NCI-H2107 treated with DMSO at 0.1 percent for 48 hours (cell line): ENCODE measurements around the gene GTPBP3.
"Not testable (repeated sequence)": the region's sequence is repeated elsewhere in the genome, so short reads cannot be mapped to it uniquely, and the experiment has no call there.

Experiments used
- DNase-seq: peaks from one replicate; lab custom pipeline; 2025; ENCODE audit not compliant: unreplicated experiment; lab: John Stamatoyannopoulos, UW

The GTPBP3 gene, protein sequence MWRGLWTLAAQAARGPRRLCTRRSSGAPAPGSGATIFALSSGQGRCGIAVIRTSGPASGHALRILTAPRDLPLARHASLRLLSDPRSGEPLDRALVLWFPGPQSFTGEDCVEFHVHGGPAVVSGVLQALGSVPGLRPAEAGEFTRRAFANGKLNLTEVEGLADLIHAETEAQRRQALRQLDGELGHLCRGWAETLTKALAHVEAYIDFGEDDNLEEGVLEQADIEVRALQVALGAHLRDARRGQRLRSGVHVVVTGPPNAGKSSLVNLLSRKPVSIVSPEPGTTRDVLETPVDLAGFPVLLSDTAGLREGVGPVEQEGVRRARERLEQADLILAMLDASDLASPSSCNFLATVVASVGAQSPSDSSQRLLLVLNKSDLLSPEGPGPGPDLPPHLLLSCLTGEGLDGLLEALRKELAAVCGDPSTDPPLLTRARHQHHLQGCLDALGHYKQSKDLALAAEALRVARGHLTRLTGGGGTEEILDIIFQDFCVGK

DNA sequence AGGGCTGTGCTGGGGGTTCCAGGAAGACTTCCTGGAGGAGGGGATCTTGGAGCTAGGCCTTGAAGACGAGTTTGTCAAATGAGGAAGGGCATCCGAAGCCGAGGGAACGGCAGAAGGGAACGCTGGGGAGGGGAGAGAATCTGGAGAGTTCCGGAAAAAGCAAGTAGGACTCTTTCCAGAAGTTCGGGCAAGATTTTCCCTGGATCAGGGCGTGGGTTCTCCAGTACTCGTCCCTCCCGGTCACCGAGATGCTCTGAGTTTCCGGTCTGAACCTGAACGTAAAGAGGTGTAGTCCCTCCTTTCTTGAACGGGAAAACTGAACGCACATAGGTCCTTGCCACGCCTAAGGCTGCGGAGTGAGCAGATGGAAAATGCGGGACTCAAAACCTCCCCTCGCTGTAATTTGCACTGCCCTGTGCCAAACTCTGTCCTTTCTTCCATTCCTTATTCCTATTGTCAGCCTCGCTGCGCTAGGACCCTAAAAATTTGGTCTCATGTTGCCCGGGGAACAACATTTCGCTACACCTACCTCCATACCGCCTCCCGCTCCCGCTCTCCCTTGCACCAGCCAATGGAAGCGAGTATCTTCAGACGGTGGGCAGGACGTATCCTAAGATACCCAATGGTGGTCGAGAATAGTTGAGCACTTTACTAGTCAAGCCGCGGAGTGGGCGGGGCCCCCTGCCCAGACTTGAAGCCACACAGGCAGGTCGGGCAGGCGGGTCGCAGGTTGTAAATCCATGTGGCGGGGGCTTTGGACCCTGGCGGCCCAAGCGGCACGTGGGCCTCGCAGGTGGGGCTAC, at the start of gene GTPBP3:
TSS of gene GTPBP3 (plus strand) at position 682 of the 803 bp plus-strand sequence. CDS start at position 741, 59 bp downstream.
- DNase-seq, result peak; percentile 97

DNA sequence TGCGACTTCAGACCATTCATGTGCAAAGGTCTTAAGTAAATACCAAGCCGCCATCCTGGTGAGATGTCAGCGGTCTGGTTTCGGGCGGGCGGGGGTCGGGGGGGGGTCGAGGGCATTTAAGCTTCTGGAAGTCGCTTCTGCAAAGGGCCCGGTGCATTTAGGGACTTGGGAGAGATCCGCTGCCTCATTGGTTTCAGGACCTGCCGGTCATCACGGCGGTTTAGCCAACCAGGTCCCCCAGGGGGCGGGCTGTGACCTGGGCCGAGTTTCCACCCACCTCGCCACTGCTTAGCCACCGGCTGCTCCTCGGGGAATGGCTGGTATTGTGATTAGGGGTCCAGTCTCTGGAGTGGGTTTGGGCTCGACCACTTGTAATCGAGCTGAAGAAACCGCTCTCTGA, 47.9 kb upstream of the GTPBP3 start:
- no peak for DNase-seq

DNA sequence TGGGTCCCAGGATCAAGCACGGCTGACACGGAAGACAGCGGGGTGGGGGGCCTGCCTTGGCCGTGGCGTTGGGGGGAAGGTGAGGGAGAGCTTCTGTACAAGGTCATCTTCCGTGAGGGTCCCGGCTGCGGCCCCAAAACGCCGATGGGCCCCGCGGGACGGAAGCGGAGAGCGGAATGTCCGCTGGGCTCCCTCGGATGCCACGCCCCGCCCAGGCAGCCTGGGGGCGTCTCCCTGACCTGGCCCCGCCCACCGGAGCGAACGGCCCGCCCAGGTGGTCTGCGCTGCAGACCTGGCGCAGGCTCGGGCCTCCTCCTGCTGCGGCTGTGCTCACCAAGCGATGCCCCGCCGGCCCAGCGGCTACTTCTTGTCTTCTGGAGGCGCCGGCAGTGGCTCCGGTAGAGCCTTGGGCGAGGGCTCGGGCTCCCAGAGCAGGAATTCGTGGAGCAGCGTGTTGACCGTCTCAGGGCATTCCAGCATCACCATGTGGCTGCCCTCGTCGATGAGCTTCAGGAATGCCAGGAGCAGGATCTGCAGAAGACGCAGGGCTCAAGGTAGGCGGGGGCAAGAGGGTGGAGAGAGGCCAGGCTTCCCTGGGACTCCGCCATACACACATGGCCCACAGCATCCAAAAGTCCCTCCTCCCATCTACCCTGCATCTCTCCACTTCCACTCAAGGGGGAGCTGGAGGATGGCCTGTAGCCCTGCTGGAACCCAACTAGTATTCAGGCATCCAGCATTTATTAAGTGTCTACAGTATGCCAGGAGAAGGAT, 44.9 kb upstream of the GTPBP3 start:
- DNase-seq, result peak; percentile 15

DNA sequence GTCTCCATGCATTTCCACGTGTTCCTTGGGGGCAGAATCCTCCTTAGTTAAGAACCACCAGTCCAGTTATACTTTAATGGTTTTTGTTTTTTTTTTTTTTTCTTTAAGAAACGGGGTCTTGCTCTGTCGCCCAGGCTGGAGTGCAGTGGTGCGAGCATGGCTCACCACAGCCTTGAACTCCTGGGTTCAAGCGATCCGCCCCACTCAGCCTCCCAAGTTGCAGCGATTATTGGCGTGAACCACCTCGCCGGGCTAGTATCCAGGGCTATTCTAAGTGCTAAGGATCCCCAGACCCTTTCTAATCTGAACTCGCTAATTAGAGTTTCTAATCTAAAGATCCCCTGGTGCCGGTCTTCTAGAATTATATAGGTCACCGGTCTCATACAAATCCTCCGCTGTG, 43.7 kb upstream of the GTPBP3 start:
- no peak for DNase-seq

DNA sequence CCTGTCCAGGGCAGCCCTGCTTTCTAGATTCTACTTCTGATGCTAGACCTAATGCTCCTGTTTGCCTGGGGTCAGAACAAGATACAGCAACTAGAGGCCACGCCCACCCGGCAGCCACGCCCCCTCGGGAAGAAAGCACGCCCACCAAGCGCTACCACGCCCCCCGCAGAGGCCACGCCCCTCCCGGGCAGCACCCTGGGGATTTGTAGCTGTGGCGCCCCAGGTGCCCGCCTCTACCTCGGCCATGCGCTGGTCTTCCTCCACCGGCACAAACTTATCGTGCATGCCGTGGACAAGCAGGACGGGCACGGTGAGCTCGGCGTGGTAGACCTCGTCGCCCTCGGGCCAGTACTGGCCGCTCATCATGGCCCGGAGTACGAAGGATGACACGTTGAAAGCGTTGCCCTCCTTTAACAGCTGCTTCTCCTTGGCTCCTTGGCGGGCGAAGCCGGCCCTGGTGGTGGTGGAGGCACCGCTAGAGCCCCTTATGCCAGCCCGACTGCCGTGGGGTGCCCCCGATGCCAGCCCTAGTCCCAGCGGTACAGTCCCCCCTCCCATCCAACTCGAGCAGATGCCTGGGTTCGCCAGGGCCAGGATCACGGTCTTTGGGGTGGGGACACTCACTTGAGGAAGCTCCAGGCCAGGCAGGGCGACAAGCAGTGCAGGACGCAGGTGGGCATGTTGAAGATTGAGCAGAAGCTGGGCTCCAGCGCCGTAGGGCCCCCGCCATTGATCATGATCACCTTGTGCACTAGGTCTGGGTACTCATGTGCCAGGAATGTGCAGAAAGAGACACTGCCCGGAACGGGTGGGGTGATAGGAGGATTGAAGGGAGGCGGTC, 43.1 kb upstream of the GTPBP3 start:
- no peak for DNase-seq

DNA sequence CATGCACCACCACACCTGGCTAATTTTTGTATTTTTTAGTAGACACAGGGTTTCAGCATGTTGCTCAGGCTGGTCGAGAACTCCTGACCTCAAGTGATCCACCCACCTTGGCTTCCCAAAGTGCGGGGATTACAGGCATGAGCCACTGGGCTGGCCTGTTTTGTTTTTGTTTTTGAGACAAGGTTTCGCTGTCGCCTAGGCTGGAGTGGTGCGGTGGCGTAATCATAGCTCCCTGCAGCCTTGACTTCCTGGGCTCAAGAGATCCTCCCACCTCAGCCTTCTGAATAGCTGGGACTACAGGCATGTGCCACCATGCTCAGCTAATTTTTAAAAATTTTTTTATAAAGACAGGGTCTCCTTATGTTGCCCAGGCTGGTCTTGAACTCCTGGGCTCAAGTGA, 41.8 kb upstream of the GTPBP3 start:
- DNase-seq, result not testable (repeated sequence)

DNA sequence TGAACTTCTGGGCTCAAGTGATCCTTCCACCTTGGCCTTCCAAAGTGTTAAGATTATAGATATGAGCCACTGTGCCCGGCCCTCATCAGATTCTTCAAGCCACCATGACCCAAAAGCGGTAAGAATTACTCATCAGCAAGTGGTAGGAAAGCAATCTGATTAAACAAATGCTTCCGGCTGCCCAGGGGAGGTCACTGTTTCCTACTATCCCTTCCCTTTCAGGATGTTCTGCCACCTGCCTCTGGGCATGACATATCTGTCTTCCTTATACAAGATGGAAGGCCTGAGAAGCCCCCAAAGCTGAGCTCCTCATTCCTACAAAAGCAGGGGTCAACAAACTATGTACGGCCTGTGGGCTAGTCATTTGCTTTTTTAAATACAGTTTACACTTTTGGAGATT, 41.1 kb upstream of the GTPBP3 start:
- DNase-seq, result no peak

DNA sequence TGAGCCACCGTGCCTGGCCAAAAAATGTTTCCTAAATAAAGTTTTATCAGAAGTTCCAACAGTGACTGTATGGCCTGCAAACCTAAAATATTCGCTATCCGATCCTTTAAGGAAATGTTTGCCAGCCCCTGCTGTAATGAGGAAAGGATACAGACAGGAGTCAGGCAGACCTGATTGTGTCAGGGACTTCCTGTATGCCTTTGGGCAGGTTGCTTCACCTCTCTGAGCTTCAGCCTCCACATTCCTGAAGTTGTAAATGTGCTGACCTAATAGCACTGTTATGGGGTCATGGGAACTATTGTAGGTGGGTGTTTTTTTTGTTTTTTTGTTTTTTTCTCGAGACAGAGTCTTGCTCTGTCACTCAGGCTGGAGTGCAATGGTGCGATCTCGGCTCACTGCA, 40.4 kb upstream of the GTPBP3 start:
- no peak for DNase-seq

DNA sequence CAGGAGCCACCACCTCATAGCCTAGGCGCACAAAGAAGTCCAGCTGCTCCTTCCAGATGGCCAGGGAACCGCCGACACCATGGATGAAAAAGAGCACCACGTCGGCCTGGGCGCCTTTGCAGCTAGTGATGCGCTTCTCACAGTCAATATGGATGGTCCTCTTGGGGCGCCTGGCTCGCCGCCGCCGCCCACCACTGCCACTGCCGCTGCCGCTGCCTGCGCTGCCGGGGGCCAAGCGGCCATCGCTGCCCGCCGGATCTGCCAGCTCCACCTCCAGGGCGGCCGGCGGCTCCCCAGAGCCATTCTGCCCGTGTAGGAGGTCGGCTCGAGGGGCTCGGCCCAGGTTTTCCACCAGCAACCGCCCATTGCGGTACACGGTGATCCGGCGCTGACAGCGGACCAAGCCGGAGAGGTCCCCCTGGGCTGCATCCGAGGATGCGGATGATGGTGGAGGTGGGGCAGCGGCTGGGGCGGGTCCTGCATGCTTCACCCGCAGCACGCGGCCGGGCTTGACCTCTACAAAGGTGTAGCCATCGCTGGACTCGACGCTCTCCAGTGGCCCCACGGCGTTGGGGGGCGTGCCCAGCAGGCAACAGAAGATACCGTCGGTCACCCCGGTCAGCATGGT, 36.2 kb upstream of the GTPBP3 start:
- no peak for DNase-seq

DNA sequence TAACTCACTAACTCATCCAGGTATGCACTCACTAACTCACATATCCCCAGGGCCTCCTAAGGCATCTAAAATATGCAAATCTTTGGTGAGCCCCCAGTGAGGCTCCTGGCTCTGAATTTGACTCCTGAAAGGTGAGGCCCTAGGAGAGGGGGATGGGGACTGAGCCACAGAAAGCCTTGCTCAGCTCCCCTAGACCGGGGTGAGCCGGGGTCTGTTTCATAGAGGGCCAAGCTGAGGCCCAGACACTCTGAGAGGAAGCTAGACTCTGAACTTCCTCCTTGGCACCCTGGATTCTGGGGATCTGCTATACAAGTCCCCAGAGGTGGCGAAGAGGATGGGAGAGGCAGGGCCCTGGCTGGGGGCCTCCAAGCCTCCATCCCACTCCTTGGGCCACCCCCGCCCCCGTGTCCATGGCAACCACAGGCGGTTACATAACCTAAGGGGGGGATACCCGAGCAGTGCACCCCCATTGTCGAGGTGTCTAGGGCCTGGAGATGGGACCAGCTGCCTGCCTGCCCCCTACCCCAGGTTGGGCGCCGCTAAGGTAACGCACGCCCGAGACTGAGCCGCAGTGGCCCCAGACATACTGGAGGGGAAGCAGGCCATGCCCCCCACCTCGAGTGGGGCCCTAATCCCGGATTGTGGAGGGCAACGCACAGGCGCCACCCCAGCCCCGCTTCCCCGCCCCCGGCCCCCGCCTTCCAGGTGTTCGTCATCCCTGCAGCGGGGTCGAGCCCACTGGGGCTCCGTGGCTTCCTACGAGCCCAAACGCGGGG, 34.8 kb upstream of the GTPBP3 start:
- no peak for DNase-seq

DNA sequence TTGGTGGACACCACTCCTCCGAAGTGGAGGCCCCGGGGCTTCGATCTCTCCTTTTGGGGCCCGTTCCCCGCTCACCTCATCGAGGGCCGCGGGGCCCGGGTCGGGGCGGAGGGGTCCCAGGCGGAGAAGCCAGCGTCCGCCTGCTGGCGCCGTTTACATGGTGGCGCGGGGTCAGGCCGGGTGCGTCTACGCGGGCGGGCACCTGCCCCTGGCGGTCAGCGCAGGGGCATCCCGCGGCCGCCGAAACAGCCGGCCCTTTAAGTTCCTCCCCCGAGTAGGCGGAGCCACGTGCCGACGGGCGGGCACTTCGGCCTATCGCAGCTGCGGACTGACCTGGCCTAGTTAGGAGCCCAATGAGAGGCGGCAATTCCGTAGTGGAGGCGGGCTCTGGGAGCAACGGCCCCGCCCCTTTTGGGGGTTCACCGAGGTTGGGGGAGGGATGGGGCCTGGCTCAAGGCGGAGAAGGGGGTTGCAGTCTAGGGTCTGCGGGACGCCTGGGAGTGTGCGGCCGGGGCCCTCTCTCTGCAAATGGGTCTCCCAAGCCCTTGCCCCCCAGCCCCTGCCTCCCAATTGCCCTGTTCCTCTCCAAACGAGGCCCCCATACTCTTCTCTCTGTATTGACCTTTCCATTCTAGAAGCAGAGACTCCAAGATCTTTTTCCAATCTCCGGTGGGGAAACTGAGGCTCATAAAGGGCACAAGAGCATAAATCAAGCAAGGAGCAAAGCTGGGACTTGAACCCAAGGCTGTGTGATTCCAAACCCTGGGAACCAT, 34.0 kb upstream of the GTPBP3 start, which contains the start of gene ABHD8:
TSS of gene ABHD8 (minus strand) at position 259 of the 773 bp plus-strand sequence. CDS start 1,809 bp downstream, outside the sequence.
- peak; percentile 55 for DNase-seq

DNA sequence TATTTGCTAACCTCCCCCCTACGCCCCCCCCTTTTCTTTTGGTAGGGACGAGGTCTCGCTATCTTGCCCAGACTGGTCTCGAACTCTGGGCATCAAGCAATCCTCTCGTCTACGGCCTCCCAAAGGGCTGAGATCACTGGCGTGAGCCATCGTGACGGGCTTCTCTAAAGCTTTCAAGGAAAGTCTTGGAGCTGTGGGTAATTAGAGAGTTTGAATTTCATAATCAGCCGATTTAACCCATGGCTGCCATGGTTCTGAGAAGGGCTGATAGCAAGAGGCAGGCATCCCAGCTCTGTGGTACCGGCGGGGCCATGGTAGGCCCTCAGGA, 33.4 kb upstream of the GTPBP3 start:
- DNase-seq, result no peak

DNA sequence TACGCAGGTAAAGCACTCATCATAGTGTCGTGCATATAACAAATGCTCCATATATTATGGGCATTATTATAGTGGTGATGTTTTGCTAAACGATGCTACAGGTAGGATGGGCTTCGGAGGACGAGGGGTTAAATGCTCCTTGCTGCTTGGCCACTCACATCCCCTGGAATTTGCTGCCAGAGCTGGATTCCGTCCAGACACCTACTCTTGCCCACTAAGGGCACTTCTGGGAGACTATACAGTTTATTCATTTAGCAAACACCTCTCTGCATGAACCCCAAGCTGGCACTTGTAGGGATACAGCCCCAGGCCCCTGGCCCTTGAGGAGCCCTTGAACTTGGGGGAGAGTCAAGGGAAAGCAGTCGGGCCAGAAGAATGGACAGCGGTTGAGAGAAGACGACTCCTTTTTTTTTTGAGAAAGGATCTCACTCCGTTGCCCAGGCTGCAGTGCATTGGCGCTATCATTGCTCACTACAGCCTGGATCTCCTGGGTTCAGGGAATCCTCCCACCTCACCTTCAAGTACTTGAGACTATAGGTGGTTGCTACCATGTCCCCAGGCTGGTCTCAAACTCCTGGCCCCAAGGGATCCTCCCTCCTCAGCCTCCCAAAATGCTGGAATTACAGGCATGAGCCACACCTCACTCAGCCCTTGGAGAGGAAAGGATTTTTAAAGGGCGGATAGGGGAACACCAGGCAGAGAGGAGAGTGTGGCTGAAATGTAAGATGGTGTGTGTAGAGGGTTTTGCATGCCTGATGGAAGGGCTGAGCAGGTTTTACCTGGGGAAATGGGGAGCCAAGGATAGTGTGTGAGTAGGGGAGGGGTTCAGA, 32.8 kb upstream of the GTPBP3 start:
- no peak for DNase-seq

DNA sequence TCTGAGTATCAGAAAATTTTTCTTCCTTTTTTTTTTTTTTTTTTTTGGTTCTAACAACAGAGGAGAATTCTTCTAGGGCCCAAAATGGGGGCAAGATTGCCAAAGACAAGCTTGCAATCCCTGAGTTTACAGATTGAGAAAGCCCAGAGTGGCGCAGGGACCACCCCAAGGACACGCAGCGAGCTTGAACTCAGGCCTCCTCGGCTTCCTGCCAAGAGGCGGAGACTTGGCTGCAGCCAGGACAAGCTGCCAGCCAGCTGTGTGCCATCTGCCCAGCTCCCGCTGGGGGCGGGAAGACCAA, 32.2 kb upstream of the GTPBP3 start:
- no peak for DNase-seq

DNA sequence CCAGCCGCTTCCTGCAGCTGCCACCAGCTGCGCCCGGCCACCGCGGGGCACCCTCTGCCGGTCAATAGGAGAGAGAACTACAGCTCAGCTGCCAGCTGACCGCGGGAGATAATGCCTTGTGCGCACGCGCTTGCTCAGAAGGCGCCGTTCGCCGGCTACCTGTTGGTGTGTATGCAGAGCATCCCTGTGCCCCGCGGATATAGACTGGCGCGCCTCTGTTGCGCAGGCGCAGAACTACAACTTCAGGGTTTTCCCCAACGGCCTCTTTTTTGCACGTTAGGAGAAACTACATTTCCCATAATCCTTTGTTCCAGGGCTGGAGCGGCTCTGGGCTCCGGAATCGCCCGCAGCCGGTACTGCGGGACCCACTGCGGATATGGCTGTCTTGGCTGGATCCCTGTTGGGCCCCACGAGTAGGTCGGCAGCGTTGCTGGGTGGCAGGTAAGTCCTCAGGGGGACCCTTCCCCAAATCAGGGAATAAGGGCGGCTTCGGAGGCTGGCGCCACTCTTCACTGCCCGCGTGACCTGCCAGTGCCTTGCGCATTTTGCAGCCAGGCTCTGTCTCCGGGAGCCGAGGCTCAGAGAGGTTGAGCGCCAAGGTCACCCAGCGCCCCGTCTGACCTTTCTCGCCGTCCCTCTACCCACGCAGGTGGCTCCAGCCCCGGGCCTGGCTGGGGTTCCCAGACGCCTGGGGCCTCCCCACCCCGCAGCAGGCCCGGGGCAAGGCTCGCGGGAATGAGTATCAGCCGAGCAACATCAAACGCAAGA, 31.7 kb upstream of the GTPBP3 start, which contains the start of gene MRPL34:
TSS of gene MRPL34 (plus strand) at position 356 of the 768 bp plus-strand sequence. CDS start at position 377, 21 bp downstream.
- DNase-seq, result peak; percentile 98

DNA sequence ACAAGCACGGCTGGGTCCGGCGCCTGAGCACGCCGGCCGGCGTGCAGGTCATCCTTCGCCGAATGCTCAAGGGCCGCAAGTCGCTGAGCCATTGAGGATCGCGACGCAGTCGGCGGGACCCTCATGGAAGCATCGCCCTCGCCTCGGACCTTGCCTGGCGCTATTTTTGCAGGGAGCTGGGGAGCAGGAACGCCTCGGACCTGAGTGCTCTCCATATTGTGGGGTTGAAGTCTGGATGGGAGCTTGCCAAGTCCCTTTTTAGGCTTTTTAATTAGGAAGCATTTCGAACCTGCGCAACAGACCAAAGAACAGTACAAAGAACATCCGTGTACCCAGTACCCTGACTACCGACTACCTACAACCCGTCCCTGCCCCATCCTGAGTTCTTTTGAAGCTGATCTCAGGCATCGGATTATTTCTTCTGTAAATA, 31.1 kb upstream of the GTPBP3 start:
- no peak for DNase-seq

DNA sequence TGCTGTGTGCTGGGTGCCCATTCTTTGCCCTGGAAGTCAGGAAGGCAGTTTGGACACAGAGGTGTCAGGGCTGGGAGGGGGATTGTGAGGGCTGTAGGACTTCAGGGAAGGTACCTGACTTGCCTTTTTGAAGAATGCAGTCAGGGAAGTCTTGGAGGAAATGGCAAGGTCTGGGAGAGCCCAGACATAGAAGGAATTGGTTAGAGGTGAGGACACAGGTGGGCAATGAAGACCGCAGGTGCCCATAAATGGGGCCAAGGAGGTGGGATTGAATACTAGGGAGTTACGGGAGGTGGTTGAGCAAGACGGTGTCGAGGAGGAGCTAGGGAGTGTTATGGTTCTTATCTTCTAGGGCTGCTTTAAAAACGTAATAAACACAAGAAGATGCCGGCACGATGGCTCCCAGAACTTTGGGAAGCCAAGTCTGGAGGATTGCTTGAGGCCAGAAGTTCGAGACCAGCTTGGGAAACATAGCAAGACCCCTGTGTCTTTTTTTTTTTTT, 29.4 kb upstream of the GTPBP3 start:
- no peak for DNase-seq
